ENCODE results near the gene LYRM4. TPM values are rescaled to one million over a fixed set of nuclear protein-coding genes. Genes with fewer than 3 reads are reported as not detected.

Gene LYRM4
- total RNA-seq, 1 experiment from 2014 or later, result 16.5 TPM

- Mint-ChIP-seq H3K9me3 (ENCODE audit: low read depth, unreplicated experiment) (no peaks in the 10 kb centered on the region), H3K27me3 (ENCODE audit: unreplicated experiment) (no peaks in the 10 kb centered on the region), H3K36me3 (ENCODE audit: insufficient read depth, unreplicated experiment) (no peaks in the 10 kb centered on the region), H3K27ac (ENCODE audit: unreplicated experiment) (no peak overlapping the region), H3K4me1 (ENCODE audit: low read depth, unreplicated experiment) (peaks cover 19% of the 10 kb centered on the region), H3K4me3 (ENCODE audit: low read depth, unreplicated experiment) (no peak overlapping the region)
- intact Hi-C loops (cut with micrococcal nuclease; ENCODE audit: unreplicated experiment), result no loop called here
- DNase-seq, result no peak
- CTCF ChIA-PET, result no interaction called here
- no peak for TF ChIP-seq CTCF (IDR thresholded peaks at IDR 0.05; ENCODE audit: unreplicated experiment)
- no TSS peak for BruUV-seq (replicated peaks)
Observed at GRCh38 chr6:5178806-5179205, 81.9 kb downstream of the LYRM4 start.

GRCh38 chr6:5175635-5176034 is 85.1 kb downstream of the LYRM4 start:
- no TSS peak for BruUV-seq (replicated peaks)

GRCh38 chr6:5174756-5175549 is 85.8 kb downstream of the LYRM4 start:
- H3K27ac Mint-ChIP-seq (ENCODE audit: unreplicated experiment), result no peak overlapping the region
- no peak for DNase-seq
- no peaks in the 10 kb centered on the region for H3K9me3 Mint-ChIP-seq (ENCODE audit: low read depth, unreplicated experiment)
- no peaks in the 10 kb centered on the region for H3K4me1 Mint-ChIP-seq (ENCODE audit: low read depth, unreplicated experiment)
- no TSS peak for BruUV-seq (replicated peaks)
- H3K27me3 Mint-ChIP-seq (ENCODE audit: unreplicated experiment), result no peaks in the 10 kb centered on the region
- CTCF ChIA-PET, result no interaction called here
- no peaks in the 10 kb centered on the region for H3K36me3 Mint-ChIP-seq (ENCODE audit: insufficient read depth, unreplicated experiment)
- no peak overlapping the region for H3K4me3 Mint-ChIP-seq (ENCODE audit: low read depth, unreplicated experiment)
- intact Hi-C loops (cut with micrococcal nuclease; ENCODE audit: unreplicated experiment), result no loop called here
- TF ChIP-seq CTCF (IDR thresholded peaks at IDR 0.05; ENCODE audit: unreplicated experiment), result no peak

More at GRCh38 chr6:5175635-5176034, 85.1 kb downstream of the LYRM4 start:
- TF ChIP-seq CTCF (IDR thresholded peaks at IDR 0.05; ENCODE audit: unreplicated experiment), result no peak
- H3K4me3 Mint-ChIP-seq (ENCODE audit: low read depth, unreplicated experiment), result no peak overlapping the region
- no peaks in the 10 kb centered on the region for H3K36me3 Mint-ChIP-seq (ENCODE audit: insufficient read depth, unreplicated experiment)
- H3K27me3 Mint-ChIP-seq (ENCODE audit: unreplicated experiment), result no peaks in the 10 kb centered on the region
- CTCF ChIA-PET, result no interaction called here
- no peak overlapping the region for H3K27ac Mint-ChIP-seq (ENCODE audit: unreplicated experiment)
- H3K4me1 Mint-ChIP-seq (ENCODE audit: low read depth, unreplicated experiment), result peaks cover 5% of the 10 kb centered on the region
- no peaks in the 10 kb centered on the region for H3K9me3 Mint-ChIP-seq (ENCODE audit: low read depth, unreplicated experiment)
- no peak for DNase-seq
- intact Hi-C loops (cut with micrococcal nuclease; ENCODE audit: unreplicated experiment), result no loop called here

GRCh38 chr6:5174244-5174643 is 86.5 kb downstream of the LYRM4 start:
- H3K9me3 Mint-ChIP-seq (ENCODE audit: low read depth, unreplicated experiment), result no peaks in the 10 kb centered on the region
- H3K36me3 Mint-ChIP-seq (ENCODE audit: insufficient read depth, unreplicated experiment), result no peaks in the 10 kb centered on the region
- intact Hi-C loops (cut with micrococcal nuclease; ENCODE audit: unreplicated experiment), result no loop called here
- BruUV-seq (replicated peaks), result no TSS peak
- CTCF ChIA-PET, result no interaction called here
- TF ChIP-seq CTCF (IDR thresholded peaks at IDR 0.05; ENCODE audit: unreplicated experiment), result no peak
- no peaks in the 10 kb centered on the region for H3K4me1 Mint-ChIP-seq (ENCODE audit: low read depth, unreplicated experiment)
- H3K27ac Mint-ChIP-seq (ENCODE audit: unreplicated experiment), result no peak overlapping the region
- no peaks in the 10 kb centered on the region for H3K27me3 Mint-ChIP-seq (ENCODE audit: unreplicated experiment)
- no peak overlapping the region for H3K4me3 Mint-ChIP-seq (ENCODE audit: low read depth, unreplicated experiment)
- DNase-seq, result no peak

Data from Calu3 (cell line).